HUES6 (cell line): ENCODE data around the gene LPCAT1.

Experiments used
- H3K27ac ChIP-seq: 2 replicates; pipeline ENCODE4 v1.7.0; 2013; ENCODE audit warnings: low read depth, mild to moderate bottlenecking, low read length, inconsistent platforms
- H3K27me3 ChIP-seq: 2 replicates; pipeline ENCODE4 v1.6.1; 2013; ENCODE audit warnings: low read length; ENCODE audit not compliant: control insufficient read depth, insufficient read depth
- H3K36me3 ChIP-seq: 2 replicates; pipeline ENCODE4 v1.6.1; 2013; ENCODE audit warnings: low read length; ENCODE audit not compliant: control insufficient read depth, insufficient read depth
- H3K4me1 ChIP-seq: 2 replicates; pipeline ENCODE4 v1.6.1; 2013; ENCODE audit warnings: low read length; ENCODE audit not compliant: control insufficient read depth, insufficient read depth
- H3K4me3 ChIP-seq: 2 replicates; pipeline ENCODE4 v1.5.1; 2013; ENCODE audit warnings: low read depth, low read length
- H3K9ac ChIP-seq: one replicate; pipeline ENCODE4 v1.6.1; 2013; ENCODE audit warnings: mild to moderate bottlenecking, low read length
- H3K9me3 ChIP-seq: 2 replicates; pipeline ENCODE4 v1.6.1; 2013; ENCODE audit warnings: low read depth, low read length; ENCODE audit not compliant: control insufficient read depth, insufficient read depth

The LPCAT1 gene

GRCh38 chr5:1538741-1539392 is 15.1 kb upstream of the LPCAT1 start:
- Histone ChIP-seq H3K27ac (no peak overlapping the region), H3K4me1 (no peaks in the 10 kb centered on the region), H3K4me3 (no peak overlapping the region), H3K27me3 (peaks cover 8% of the 10 kb centered on the region), H3K36me3 (no peaks in the 10 kb centered on the region), H3K9me3 (no peaks in the 10 kb centered on the region), H3K9ac (no peak overlapping the region)

GRCh38 chr5:1538276-1538675 is 14.5 kb upstream of the LPCAT1 start:
- H3K27me3 ChIP-seq, result peaks cover 8% of the 10 kb centered on the region

GRCh38 chr5:1537603-1538154 is 13.9 kb upstream of the LPCAT1 start:
- Histone ChIP-seq H3K9me3 (no peaks in the 10 kb centered on the region), H3K4me1 (no peaks in the 10 kb centered on the region), H3K36me3 (no peaks in the 10 kb centered on the region), H3K4me3 (no peak overlapping the region), H3K9ac (no peak overlapping the region), H3K27me3 (peaks cover 8% of the 10 kb centered on the region), H3K27ac (no peak overlapping the region)

More at GRCh38 chr5:1538276-1538675, 14.5 kb upstream of the LPCAT1 start:
- Histone ChIP-seq H3K27ac (no peak overlapping the region), H3K4me1 (no peaks in the 10 kb centered on the region), H3K9ac (no peak overlapping the region), H3K4me3 (no peak overlapping the region), H3K9me3 (no peaks in the 10 kb centered on the region), H3K36me3 (no peaks in the 10 kb centered on the region)

- no peak overlapping the region for H3K9ac ChIP-seq
- no peaks in the 10 kb centered on the region for H3K4me1 ChIP-seq
- H3K27me3 ChIP-seq, result peaks cover 8% of the 10 kb centered on the region
- H3K9me3 ChIP-seq, result no peaks in the 10 kb centered on the region
- no peaks in the 10 kb centered on the region for H3K36me3 ChIP-seq
- H3K27ac ChIP-seq, result no peak overlapping the region
- no peak overlapping the region for H3K4me3 ChIP-seq
Observed at GRCh38 chr5:1536871-1537602, 13.3 kb upstream of the LPCAT1 start.

- Histone ChIP-seq H3K9ac (no peak overlapping the region), H3K27ac (no peak overlapping the region), H3K9me3 (no peaks in the 10 kb centered on the region), H3K4me3 (no peak overlapping the region), H3K4me1 (no peaks in the 10 kb centered on the region), H3K27me3 (peaks cover 8% of the 10 kb centered on the region), H3K36me3 (no peaks in the 10 kb centered on the region)
Observed at GRCh38 chr5:1536322-1536845, 12.6 kb upstream of the LPCAT1 start.

GRCh38 chr5:1535646-1536045 is 11.9 kb upstream of the LPCAT1 start:
- Histone ChIP-seq H3K9me3 (no peaks in the 10 kb centered on the region), H3K9ac (no peak overlapping the region), H3K27me3 (peaks cover 8% of the 10 kb centered on the region), H3K4me1 (no peaks in the 10 kb centered on the region), H3K27ac (no peak overlapping the region), H3K4me3 (no peak overlapping the region), H3K36me3 (no peaks in the 10 kb centered on the region)

GRCh38 chr5:1532384-1532783 is 8.6 kb upstream of the LPCAT1 start:
- H3K9me3 ChIP-seq, result no peaks in the 10 kb centered on the region
- no peak overlapping the region for H3K4me3 ChIP-seq
- no peak overlapping the region for H3K9ac ChIP-seq
- H3K27ac ChIP-seq, result no peak overlapping the region
- no peaks in the 10 kb centered on the region for H3K36me3 ChIP-seq
- H3K4me1 ChIP-seq, result no peaks in the 10 kb centered on the region
- peaks cover 4% of the 10 kb centered on the region; the same call in 1 of the 2 replicates for H3K27me3 ChIP-seq

GRCh38 chr5:1529498-1529897 is 5.7 kb upstream of the LPCAT1 start:
- no peaks in the 10 kb centered on the region for H3K36me3 ChIP-seq
- no peaks in the 10 kb centered on the region for H3K27me3 ChIP-seq
- peaks cover 4% of the 10 kb centered on the region for H3K4me1 ChIP-seq
- H3K4me3 ChIP-seq, result no peak overlapping the region
- no peak overlapping the region for H3K9ac ChIP-seq
- no peaks in the 10 kb centered on the region for H3K9me3 ChIP-seq
- H3K27ac ChIP-seq, result no peak overlapping the region

- Histone ChIP-seq H3K27me3 (no peaks in the 10 kb centered on the region), H3K9me3 (no peaks in the 10 kb centered on the region), H3K4me3 (no peak overlapping the region), H3K27ac (no peak overlapping the region), H3K4me1 (peaks cover 8% of the 10 kb centered on the region), H3K36me3 (no peaks in the 10 kb centered on the region), H3K9ac (no peak overlapping the region)
Observed at GRCh38 chr5:1527533-1528205, 3.9 kb upstream of the LPCAT1 start.

GRCh38 chr5:1526681-1527131 is 2.9 kb upstream of the LPCAT1 start:
- Histone ChIP-seq H3K4me3 (no peak overlapping the region), H3K9me3 (no peaks in the 10 kb centered on the region), H3K27me3 (no peaks in the 10 kb centered on the region), H3K27ac (no peak overlapping the region), H3K4me1 (peaks cover 18% of the 10 kb centered on the region), H3K36me3 (no peaks in the 10 kb centered on the region), H3K9ac (no peak overlapping the region)
